Tibial nerve (tissue), 4 donors: Measurements from ENCODE around the gene SHOX. TPM values are rescaled to one million over a fixed set of nuclear protein-coding genes. Genes with fewer than 3 reads are reported as not detected.
"Not testable (repeated sequence)": the region's sequence is repeated elsewhere in the genome, so short reads cannot be mapped to it uniquely, and the experiment has no call there.

ENCODE experiments used
- DNase-seq, 2 donors: peaks; one replicate each; pipeline ENCODE4 v3.0.0-alpha.2; 2019; ENCODE audit warnings: low spot score in 2 of 2
- H3K27ac ChIP-seq, 4 donors: fragments of 200-600 bp; sonication (generic) in 3 of 4; one replicate each; pipeline ENCODE4 v1.5.1; 2017 to 2019; ENCODE audit warnings: mild to moderate bottlenecking in 1 of 4
- H3K27me3 ChIP-seq, 2 donors: fragments of 200-600 bp; sonication (generic) in 1 of 2; one replicate each; pipeline versions ENCODE4 v1.5.1 to v1.6.0; 2017 to 2019
- H3K36me3 ChIP-seq, 3 donors: fragments of 200-600 bp; sonication (generic); one replicate each; pipeline ENCODE4 v1.5.1; 2018 to 2019
- H3K4me1 ChIP-seq, 4 donors: fragments of 200-600 bp; sonication (generic) in 3 of 4; one replicate each; pipeline ENCODE4 v1.5.1; 2017 to 2019
- H3K4me3 ChIP-seq, 4 donors: fragments of 200-600 bp; sonication (generic) in 3 of 4; one replicate each; pipeline ENCODE4 v1.5.1; 2017 to 2019; ENCODE audit warnings: mild to moderate bottlenecking in 1 of 4, moderate library complexity in 1 of 4
- H3K9me3 ChIP-seq, 4 donors: fragments of 200-600 bp; sonication (generic) in 3 of 4; one replicate each; pipeline ENCODE4 v1.5.1; 2017 to 2019
- CTCF ChIP-seq, 5 experiments: fragments of 200-600 bp in 3 of 5; fragments of 450-650 bp in 2 of 5; sonication (generic) in 3 of 5; IDR thresholded peaks; one replicate each; pipeline ENCODE4 v1.5.1; 2016 to 2019; ENCODE audit warnings: antibody characterized with exemption in 5 of 5, mild to moderate bottlenecking in 3 of 5, moderate library complexity in 2 of 5
- EP300 ChIP-seq, 2 donors: sonication (generic); formaldehyde crosslinking; IDR thresholded peaks; one replicate each; pipeline ENCODE4 v1.6.1; 2017; ENCODE audit warnings: antibody characterized with exemption in 2 of 2, mild to moderate bottlenecking in 1 of 2
- POLR2A ChIP-seq, 2 donors: fragments of 450-650 bp; IDR thresholded peaks; one replicate each; pipeline ENCODE4 v1.6.1; 2017; ENCODE audit warnings: antibody characterized with exemption in 2 of 2, mild to moderate bottlenecking in 2 of 2, moderate library complexity in 2 of 2
- WGBS, 2 donors: methylation state at CpG; one replicate each; pipeline ENCODE4 v1.1.5; 2018; 5-methylcytosine and 5-hydroxymethylcytosine counted together
- total RNA-seq, 4 donors: library from RNA; depleted of rRNA; stranded (reverse); fragments of >200 nt; gene quantifications; one replicate each; pipeline ENCODE4 v1.1.0, GENCODE V29; 2016

Gene SHOX
- total RNA-seq, 4 donors from 2014 or later = 0.60 to 1.8 TPM; not detected in 2

GRCh38 chrX:650811-651210 is 20.2 kb downstream of the SHOX start:
- Histone ChIP-seq H3K27me3 (peaks cover 0 to 15% of the 10 kb centered on the region in 2 donors), H3K4me3 (no peak overlapping the region), H3K4me1 (no peaks in the 10 kb centered on the region), H3K27ac (no peak overlapping the region), H3K9me3 (peaks cover 0 to 10% (median 0%) of the 10 kb centered on the region in 4 donors), H3K36me3 (no peaks in the 10 kb centered on the region)
- DNase-seq = no peak
- TF ChIP-seq EP300 (IDR thresholded peaks at IDR 0.05) (no peak), CTCF (IDR thresholded peaks at IDR 0.05) (no peak), POLR2A (IDR thresholded peaks at IDR 0.05) (no peak)
- 66 to 72% methylated on average over 13 of the region's 13 CpGs for WGBS, 2 donors

GRCh38 chrX:651922-652321 is 21.3 kb downstream of the SHOX start:
- H3K27ac ChIP-seq = peak overlapping the region in 1 of 4 donors; percentile 46
- H3K9me3 ChIP-seq, H3K4me3 ChIP-seq, DNase-seq, H3K27me3 ChIP-seq, H3K4me1 ChIP-seq, H3K36me3 ChIP-seq: not testable (repeated sequence)
- WGBS, 2 donors = 80% methylated on average over 25 of the region's 25 CpGs

GRCh38 chrX:652341-652741 is 21.8 kb downstream of the SHOX start:
- Histone ChIP-seq H3K4me1 (no peaks in the 10 kb centered on the region), H3K27ac (peak overlapping the region in 1 of 4 donors; percentile 46), H3K9me3 (peaks cover 0 to 10% (median 0%) of the 10 kb centered on the region in 4 donors), H3K4me3 (no peak overlapping the region), H3K36me3 (no peaks in the 10 kb centered on the region), H3K27me3 (peaks cover 0 to 6% of the 10 kb centered on the region in 2 donors)
- DNase-seq = no peak
- TF ChIP-seq CTCF (IDR thresholded peaks at IDR 0.05) (no peak), POLR2A (IDR thresholded peaks at IDR 0.05) (no peak), EP300 (IDR thresholded peaks at IDR 0.05) (no peak)
- 41 to 46% methylated on average over 11 of the region's 11 CpGs for WGBS, 2 donors

GRCh38 chrX:653306-653705 is 22.7 kb downstream of the SHOX start:
- no peaks in the 10 kb centered on the region for H3K36me3 ChIP-seq
- H3K27me3 ChIP-seq = peaks cover 0 to 6% of the 10 kb centered on the region in 2 donors
- no peak overlapping the region for H3K4me3 ChIP-seq
- TF ChIP-seq EP300 (IDR thresholded peaks at IDR 0.05) = no peak
- no peak for TF ChIP-seq CTCF (IDR thresholded peaks at IDR 0.05)
- no peak for TF ChIP-seq POLR2A (IDR thresholded peaks at IDR 0.05)
- no peak for DNase-seq
- H3K9me3 ChIP-seq = peaks cover 0 to 10% (median 0%) of the 10 kb centered on the region in 4 donors
- no peaks in the 10 kb centered on the region for H3K4me1 ChIP-seq
- no peak overlapping the region for H3K27ac ChIP-seq
- 44% methylated on average over 4 of the region's 4 CpGs for WGBS, 2 donors

- TF ChIP-seq POLR2A (IDR thresholded peaks at IDR 0.05) (no peak), EP300 (IDR thresholded peaks at IDR 0.05) (no peak), CTCF (IDR thresholded peaks at IDR 0.05) (no peak)
- H3K27me3 ChIP-seq = no peaks in the 10 kb centered on the region
- WGBS, 2 donors = 95 to 96% methylated on average over 10 of the region's 10 CpGs
- no peaks in the 10 kb centered on the region for H3K4me1 ChIP-seq
- no peak overlapping the region for H3K27ac ChIP-seq
- peak in 1 of 2 donors; percentile 6 for DNase-seq
- peaks cover 0 to 2% (median 0%) of the 10 kb centered on the region in 4 donors for H3K9me3 ChIP-seq
- H3K4me3 ChIP-seq = no peak overlapping the region
- H3K36me3 ChIP-seq = no peaks in the 10 kb centered on the region
Measured at GRCh38 chrX:661154-661553, 30.6 kb downstream of the SHOX start.

GRCh38 chrX:662126-662525 is 31.5 kb downstream of the SHOX start:
- no peak for TF ChIP-seq CTCF (IDR thresholded peaks at IDR 0.05)
- TF ChIP-seq EP300 (IDR thresholded peaks at IDR 0.05) = no peak
- TF ChIP-seq POLR2A (IDR thresholded peaks at IDR 0.05) = no peak
- H3K27ac ChIP-seq = no peak overlapping the region
- H3K27me3 ChIP-seq = no peaks in the 10 kb centered on the region
- peaks cover 0 to 8% (median 0%) of the 10 kb centered on the region in 4 donors for H3K4me1 ChIP-seq
- WGBS, 2 donors = 59 to 72% methylated on average over 20 of the region's 20 CpGs
- peaks cover 0 to 6% (median 0%) of the 10 kb centered on the region in 4 donors for H3K9me3 ChIP-seq
- no peak overlapping the region for H3K4me3 ChIP-seq
- peak in 1 of 2 donors; percentile 1 for DNase-seq
- H3K36me3 ChIP-seq = no peaks in the 10 kb centered on the region
